A549 (cell line): ENCODE results near the gene KCNN1. TPM values are rescaled to one million over a fixed set of nuclear protein-coding genes. Genes with fewer than 3 reads are reported as not detected.

Experiments
- ATAC-seq, 2 experiments: fragments of 200-7000 bp in 1 of 2; fragments of >200 bp in 1 of 2; cut with Nextera tagmentation in 1 of 2; cut with Tn5 transposase in 1 of 2; 3 replicates each; pipeline versions ENCODE4 v1.8.0 to v1.9.1; 2018 to 2020; ENCODE audit warnings: mild to moderate bottlenecking in 1 of 2, moderate library complexity in 1 of 2
- CTCF ChIA-PET: fragments of 300-600 bp; sonication (Branson Sonifier 250); formaldehyde crosslinking; extraction: SDS; loops from one replicate; lab custom pipeline; 2021; ENCODE audit warnings: antibody characterized with exemption, inconsistent platforms; lab: Yijun Ruan, JAX
- POLR2A ChIA-PET: fragments of 350-600 bp; formaldehyde crosslinking; extraction: SDS; loops from one replicate; lab custom pipeline; 2021; ENCODE audit warnings: antibody characterized with exemption, inconsistent platforms; lab: Yijun Ruan, JAX
- DNase-seq, 2 experiments: peaks; one replicate each; pipeline versions ENCODE4 v3.0.0 to v3.0.0-alpha.2; 2011 to 2016; ENCODE audit warnings: low read depth in 1 of 2, low spot score in 1 of 2
- FAIRE-seq: peaks from 2 replicates; lab custom pipeline; 2011; peaks lifted over from hg19 to GRCh38; lab: Jason Lieb, UNC
- H3K27ac ChIP-seq, 2 experiments: fragments of >200 bp; sonication (Bioruptor Twin); formaldehyde crosslinking; 3 replicates each; pipeline ENCODE4 v1.5.1; 2016 to 2017
- H3K4me1 ChIP-seq: fragments of >200 bp; sonication (Bioruptor Twin); formaldehyde crosslinking; 3 replicates; pipeline ENCODE4 v1.6.1; 2016
- H3K4me2 ChIP-seq: fragments of >200 bp; sonication (Bioruptor Twin); formaldehyde crosslinking; 3 replicates; pipeline ENCODE4 v1.6.1; 2016
- H3K4me3 ChIP-seq: fragments of >200 bp; sonication (Bioruptor Twin); formaldehyde crosslinking; 3 replicates; pipeline ENCODE4 v1.5.1; 2016
- H3K9me3 ChIP-seq: fragments of >200 bp; sonication (Bioruptor Twin); formaldehyde crosslinking; 3 replicates; pipeline ENCODE4 v1.6.1; 2016
- EHF ChIP-seq: fragments of 250-450 bp; sonication (Bioruptor Pico); IDR thresholded peaks from 2 replicates; pipeline ENCODE4 v1.5.0; 2020; ENCODE audit warnings: mild to moderate bottlenecking
- FOSB ChIP-seq: fragments of 250-450 bp; sonication (Bioruptor Pico); IDR thresholded peaks from 2 replicates; pipeline ENCODE4 v1.5.0; 2020; ENCODE audit warnings: mild to moderate bottlenecking, moderate library complexity
- FOSL2 ChIP-seq, 2 experiments: fragments of 450-650 bp in 1 of 2; fragments of >200 bp in 1 of 2; sonication (Bioruptor Twin) in 1 of 2; formaldehyde crosslinking; IDR thresholded peaks; 2 replicates each; pipeline versions ENCODE4 v1.5.0 to v1.6.1; 2016 to 2020; ENCODE audit warnings: mild to moderate bottlenecking in 1 of 2, moderate library complexity in 1 of 2
- HOXB5 ChIP-seq: fragments of 250-450 bp; sonication (Bioruptor Pico); IDR thresholded peaks from 2 replicates; pipeline ENCODE4 v1.5.0; 2020; ENCODE audit warnings: mild to moderate bottlenecking, moderate library complexity
- JUN ChIP-seq, 2 experiments: fragments of >200 bp; sonication (Bioruptor Twin); formaldehyde crosslinking; IDR thresholded peaks; 2 replicates in 1 of 2; 3 replicates in 1 of 2; pipeline ENCODE4 v1.6.1; 2016 to 2017
- RARB ChIP-seq: fragments of 250-450 bp; sonication (Bioruptor Pico); IDR thresholded peaks from 2 replicates; pipeline ENCODE4 v1.8.0; 2021; ENCODE audit warnings: mild to moderate bottlenecking, moderate library complexity
- RFX5 ChIP-seq: fragments of 450-650 bp; IDR thresholded peaks from 2 replicates; pipeline ENCODE4 v1.7.1; 2014; ENCODE audit warnings: antibody characterized with exemption, mild to moderate bottlenecking, moderate library complexity
- SREBF2 ChIP-seq: fragments of 450-650 bp; IDR thresholded peaks from 2 replicates; pipeline ENCODE4 v1.6.1; 2014; ENCODE audit warnings: mild to moderate bottlenecking, moderate library complexity
- ZNF302 ChIP-seq: fragments of 250-450 bp; sonication (Bioruptor Pico); IDR thresholded peaks from 2 replicates; pipeline ENCODE4 v1.9.0; 2021; ENCODE audit warnings: inconsistent platforms, mild to moderate bottlenecking, moderate library complexity
- WGBS: methylation state at CpG from one replicate; pipeline ENCODE4 v1.1.6; 2017; ENCODE audit errors: missing lambda C conversion rate; 5-methylcytosine and 5-hydroxymethylcytosine counted together
- polyA plus RNA-seq, 4 experiments: library from polyadenylated mRNA; depleted of rRNA in 3 of 4; stranded (reverse); fragments of >200 nt; fragmentation: RNase III in 1 of 4; extraction: RNeasy Plus Mini Kit Qiagen cat#74134 plus additional on column Dnase treatment in 1 of 4; gene quantifications; 2 replicates in 3 of 4; 3 replicates in 1 of 4; pipeline ENCODE4 v1.2.3, GENCODE V29; 2011 to 2017
- TF ChIP-seq, protein P1 (sequence below): fragments of >200 bp; sonication (Bioruptor Twin); formaldehyde crosslinking; IDR thresholded peaks from 3 replicates; pipeline ENCODE4 v1.5.1; 2016
- TF ChIP-seq, protein P2 (sequence below): fragments of 450-650 bp; IDR thresholded peaks from 2 replicates; pipeline ENCODE4 v1.6.1; 2014; ENCODE audit warnings: antibody characterized with exemption
- TF ChIP-seq, protein P3 (sequence below): fragments of >200 bp; sonication (Bioruptor Twin); formaldehyde crosslinking; IDR thresholded peaks from 3 replicates; pipeline ENCODE4 v1.6.1; 2016

The KCNN1 gene
- polyA plus RNA-seq, 2 of the 4 experiments (the other 2 are of a cell fraction) = 0.43 to 0.85 TPM

DNA sequence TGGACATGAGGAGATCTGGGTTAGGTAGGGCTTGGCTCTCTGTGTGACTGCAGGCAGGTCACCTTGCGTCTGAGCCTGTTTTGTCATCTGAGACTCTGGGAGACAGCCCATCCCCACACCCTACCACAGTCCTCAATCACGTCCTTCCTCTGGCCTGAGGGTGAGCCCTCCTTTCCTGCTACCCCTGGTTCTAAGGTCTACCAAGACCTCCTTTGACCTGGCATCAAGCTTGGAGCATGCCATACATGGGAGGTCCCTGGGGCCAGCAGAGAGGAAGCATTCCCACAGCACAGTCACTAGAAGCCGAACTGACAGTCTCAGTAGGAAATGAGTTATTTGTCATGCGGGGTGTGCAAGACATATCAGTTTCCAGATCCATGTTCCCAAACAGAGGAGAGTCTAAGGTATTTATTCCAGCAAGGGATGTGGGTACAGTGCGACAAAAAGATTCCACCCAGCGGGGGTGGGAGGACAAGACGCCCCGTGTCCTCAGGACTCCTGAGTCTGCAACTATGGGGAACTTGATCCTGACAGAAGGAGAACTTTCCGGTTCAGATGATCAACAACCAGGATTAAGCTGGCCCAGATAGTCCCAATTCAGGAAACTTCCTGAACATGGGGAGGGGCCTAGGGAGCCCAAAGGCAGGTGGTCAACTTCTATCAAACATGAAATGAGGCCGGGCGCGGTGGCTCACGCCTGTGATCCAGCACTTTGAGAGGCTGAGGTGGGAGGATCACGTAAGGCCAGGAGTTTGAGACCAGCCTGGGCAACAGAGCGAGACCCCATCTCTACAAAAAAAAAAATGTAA, 50.6 kb downstream of the KCNN1 start (continued):
- TF ChIP-seq HOXB5 (no peak), SREBF2 (no peak), ZNF302 (CRISPR knock-in tag) (no peak)
- TF ChIP-seq, protein P1, sequence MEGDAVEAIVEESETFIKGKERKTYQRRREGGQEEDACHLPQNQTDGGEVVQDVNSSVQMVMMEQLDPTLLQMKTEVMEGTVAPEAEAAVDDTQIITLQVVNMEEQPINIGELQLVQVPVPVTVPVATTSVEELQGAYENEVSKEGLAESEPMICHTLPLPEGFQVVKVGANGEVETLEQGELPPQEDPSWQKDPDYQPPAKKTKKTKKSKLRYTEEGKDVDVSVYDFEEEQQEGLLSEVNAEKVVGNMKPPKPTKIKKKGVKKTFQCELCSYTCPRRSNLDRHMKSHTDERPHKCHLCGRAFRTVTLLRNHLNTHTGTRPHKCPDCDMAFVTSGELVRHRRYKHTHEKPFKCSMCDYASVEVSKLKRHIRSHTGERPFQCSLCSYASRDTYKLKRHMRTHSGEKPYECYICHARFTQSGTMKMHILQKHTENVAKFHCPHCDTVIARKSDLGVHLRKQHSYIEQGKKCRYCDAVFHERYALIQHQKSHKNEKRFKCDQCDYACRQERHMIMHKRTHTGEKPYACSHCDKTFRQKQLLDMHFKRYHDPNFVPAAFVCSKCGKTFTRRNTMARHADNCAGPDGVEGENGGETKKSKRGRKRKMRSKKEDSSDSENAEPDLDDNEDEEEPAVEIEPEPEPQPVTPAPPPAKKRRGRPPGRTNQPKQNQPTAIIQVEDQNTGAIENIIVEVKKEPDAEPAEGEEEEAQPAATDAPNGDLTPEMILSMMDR = no peak

DNA sequence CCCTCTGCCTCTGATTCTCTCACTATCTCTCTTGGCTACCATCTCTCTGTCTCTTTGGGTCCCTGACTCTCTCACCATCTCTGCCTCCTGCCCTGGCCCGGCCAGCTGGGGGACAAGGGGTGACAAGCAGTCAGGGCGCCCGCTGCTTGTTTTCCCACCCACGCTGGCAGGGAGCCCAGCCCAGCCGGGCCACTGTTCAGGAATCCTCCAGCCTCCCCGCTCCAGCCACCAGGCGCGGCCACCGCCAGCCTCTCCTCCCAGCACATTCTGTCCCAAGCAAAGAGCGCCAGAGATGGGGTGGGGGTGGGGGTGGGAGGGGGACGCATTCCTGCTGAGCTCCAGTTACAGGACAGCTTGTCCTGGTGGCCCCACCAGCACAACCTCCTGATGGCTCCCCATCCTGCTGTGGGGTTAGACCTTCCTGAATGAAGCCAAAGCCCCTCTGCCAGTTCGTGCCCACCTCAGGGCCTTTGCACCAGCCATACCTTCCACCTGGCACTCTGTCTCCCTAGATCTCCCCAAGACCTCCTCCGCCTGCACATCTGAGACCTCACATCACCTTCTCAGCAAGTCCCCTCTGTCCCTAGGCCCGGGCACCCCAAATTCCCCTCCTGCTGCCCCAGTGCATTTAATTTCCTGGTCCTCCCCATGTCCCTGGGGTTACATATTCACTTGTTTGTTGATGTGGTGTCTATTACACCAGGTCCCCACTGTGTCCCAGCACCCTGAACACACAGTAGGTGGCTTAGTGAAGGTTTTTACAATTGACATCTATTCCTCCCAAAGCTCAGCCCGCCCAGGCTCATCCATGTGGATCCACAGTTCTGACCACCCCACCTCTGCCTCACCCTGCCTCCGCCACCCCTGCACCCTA, 53.5 kb downstream of the KCNN1 start:
- WGBS = 61% methylated on average over 9 of the region's 16 CpGs
- POLR2A ChIA-PET = interaction anchor here (0.5 to 1.5 kb wide), 4 partner anchors 10 to 403 kb away, joined by 3 to 4 read pairs (median 3); partner anchors contain the start of gene MAST3
- peak overlapping the region; percentile 93 for H3K4me2 ChIP-seq
- DNase-seq (no peak), FAIRE-seq (no peak), ATAC-seq (0 out of 6 replicates have a peak, but pooled peaks of 1 of the 2 experiments have one; percentile 8)
- peak overlapping the region; percentile 13; the same call in 1 of the 3 replicates for H3K4me3 ChIP-seq
- CTCF ChIA-PET = interaction anchor here (1.0 to 2.0 kb wide), 2 partner anchors 13 to 39 kb away, joined by 3 to 8 read pairs; no protein-coding TSS in a partner anchor
- TF ChIP-seq FOSB (no peak), JUN (IDR thresholded peaks at IDR 0.05) (no peak), EHF (no peak), ZNF302 (CRISPR knock-in tag) (no peak)
- TF ChIP-seq, protein P2, sequence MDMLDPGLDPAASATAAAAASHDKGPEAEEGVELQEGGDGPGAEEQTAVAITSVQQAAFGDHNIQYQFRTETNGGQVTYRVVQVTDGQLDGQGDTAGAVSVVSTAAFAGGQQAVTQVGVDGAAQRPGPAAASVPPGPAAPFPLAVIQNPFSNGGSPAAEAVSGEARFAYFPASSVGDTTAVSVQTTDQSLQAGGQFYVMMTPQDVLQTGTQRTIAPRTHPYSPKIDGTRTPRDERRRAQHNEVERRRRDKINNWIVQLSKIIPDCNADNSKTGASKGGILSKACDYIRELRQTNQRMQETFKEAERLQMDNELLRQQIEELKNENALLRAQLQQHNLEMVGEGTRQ = no peak
- TF ChIP-seq, protein P3, sequence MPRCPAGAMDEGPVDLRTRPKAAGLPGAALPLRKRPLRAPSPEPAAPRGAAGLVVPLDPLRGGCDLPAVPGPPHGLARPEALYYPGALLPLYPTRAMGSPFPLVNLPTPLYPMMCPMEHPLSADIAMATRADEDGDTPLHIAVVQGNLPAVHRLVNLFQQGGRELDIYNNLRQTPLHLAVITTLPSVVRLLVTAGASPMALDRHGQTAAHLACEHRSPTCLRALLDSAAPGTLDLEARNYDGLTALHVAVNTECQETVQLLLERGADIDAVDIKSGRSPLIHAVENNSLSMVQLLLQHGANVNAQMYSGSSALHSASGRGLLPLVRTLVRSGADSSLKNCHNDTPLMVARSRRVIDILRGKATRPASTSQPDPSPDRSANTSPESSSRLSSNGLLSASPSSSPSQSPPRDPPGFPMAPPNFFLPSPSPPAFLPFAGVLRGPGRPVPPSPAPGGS = no peak
- TF ChIP-seq, protein P1 = no peak
- peak overlapping the region; percentile 91 for H3K27ac ChIP-seq
- no peaks in the 10 kb centered on the region for H3K9me3 ChIP-seq
- peaks cover 42% of the 10 kb centered on the region for H3K4me1 ChIP-seq

DNA sequence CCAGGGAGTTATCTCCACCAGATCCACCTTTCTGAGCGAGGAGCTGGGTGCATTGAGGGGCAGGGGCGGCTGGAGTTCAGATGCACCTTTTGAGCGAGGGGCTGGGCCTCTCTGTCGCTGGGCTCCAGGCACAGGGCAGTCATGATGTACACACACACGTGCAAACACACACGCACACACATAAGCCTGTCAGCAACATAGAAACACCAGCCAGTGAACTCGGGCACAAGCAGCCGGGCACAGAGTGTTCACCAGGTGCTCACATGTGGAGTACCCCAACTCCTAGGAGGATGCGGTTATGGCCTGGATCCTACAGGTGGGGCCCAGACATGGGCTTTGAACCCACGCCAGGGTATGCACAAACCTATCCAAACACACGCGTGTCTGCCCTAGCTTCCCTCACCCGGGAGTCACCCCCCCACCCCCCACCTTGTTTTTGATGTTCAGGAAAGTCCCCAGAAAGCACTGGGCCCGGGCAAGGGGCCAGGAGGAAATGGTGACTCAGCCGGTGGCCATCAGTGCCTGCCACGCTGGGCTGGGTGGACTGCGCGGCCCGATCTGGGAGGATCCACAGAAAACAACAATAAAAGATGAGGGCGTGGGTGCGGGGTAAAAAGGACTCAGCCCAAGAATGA, 54.3 kb downstream of the KCNN1 start:
- FAIRE-seq = no peak
- H3K9me3 ChIP-seq = no peaks in the 10 kb centered on the region
- H3K4me1 ChIP-seq = peaks cover 42% of the 10 kb centered on the region
- ChIA-PET CTCF (interaction anchor here (1.0 to 2.0 kb wide), 2 partner anchors 14 to 38 kb away, joined by 3 to 8 read pairs; no protein-coding TSS in a partner anchor), POLR2A (interaction anchor here (0.5 to 1.5 kb wide), 5 partner anchors 11 to 404 kb away, joined by 3 to 4 read pairs (median 3); partner anchors contain the start of gene MAST3)
- H3K4me3 ChIP-seq = peak overlapping the region; percentile 39
- peak overlapping the region; percentile 93 for H3K4me2 ChIP-seq
- DNase-seq = peak in 1 of 2 experiments; percentile 65
- H3K27ac ChIP-seq = peak overlapping the region; percentile 91
- 21% methylated on average over 13 of the region's 21 CpGs for WGBS
- peak; percentile 55 to 64; a peak in 5 of 6 replicates for ATAC-seq
- TF ChIP-seq FOSL2 (IDR thresholded peaks at IDR 0.05) = no peak
- peak; percentile 62 for TF ChIP-seq FOSL2 (CRISPR knock-in tag; IDR thresholded peaks at IDR 0.05)
- TF ChIP-seq RFX5 = no peak
- no peak for TF ChIP-seq RARB (CRISPR knock-in tag)
